H54 (cell line): ENCODE results near the gene CRP.
"Not testable (repeated sequence)": the region's sequence is repeated elsewhere in the genome, so short reads cannot be mapped to it uniquely, and the experiment has no call there.

Experiments used
- DNase-seq: peaks from one replicate; pipeline ENCODE4 v3.0.0; 2011; ENCODE audit warnings: low spot score, mixed read lengths; ENCODE audit not compliant: insufficient read length
- FAIRE-seq: peaks from 3 replicates; lab custom pipeline; 2011; peaks lifted over from hg19 to GRCh38; lab: Jason Lieb, UNC
- POLR2A ChIP-seq: IDR thresholded peaks from 2 replicates; pipeline ENCODE4 v1.6.1; 2011; ENCODE audit warnings: low read depth, mild to moderate bottlenecking, low read length

The CRP gene

DNA sequence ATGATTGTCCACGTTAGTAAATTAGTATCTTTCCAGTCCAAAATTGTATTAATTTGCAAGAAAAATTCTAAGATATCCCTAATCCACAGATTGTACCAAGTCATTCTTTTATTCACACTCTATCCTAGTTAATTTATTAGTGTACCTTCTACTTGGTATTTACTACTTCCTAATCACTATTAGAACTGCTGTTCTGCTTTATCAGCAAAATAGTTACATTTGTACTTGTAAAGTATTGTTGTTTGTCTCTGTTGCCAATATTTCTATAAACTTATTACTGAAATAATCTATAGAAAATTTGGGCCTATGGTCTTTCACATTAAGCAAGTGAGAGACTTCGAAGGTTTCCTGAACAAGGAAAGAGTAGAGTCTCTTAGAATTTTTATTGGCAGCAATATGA is 5.6 kb upstream of the CRP start:
- FAIRE-seq (no peak), DNase-seq (no peak)
- TF ChIP-seq POLR2A = no peak

DNA sequence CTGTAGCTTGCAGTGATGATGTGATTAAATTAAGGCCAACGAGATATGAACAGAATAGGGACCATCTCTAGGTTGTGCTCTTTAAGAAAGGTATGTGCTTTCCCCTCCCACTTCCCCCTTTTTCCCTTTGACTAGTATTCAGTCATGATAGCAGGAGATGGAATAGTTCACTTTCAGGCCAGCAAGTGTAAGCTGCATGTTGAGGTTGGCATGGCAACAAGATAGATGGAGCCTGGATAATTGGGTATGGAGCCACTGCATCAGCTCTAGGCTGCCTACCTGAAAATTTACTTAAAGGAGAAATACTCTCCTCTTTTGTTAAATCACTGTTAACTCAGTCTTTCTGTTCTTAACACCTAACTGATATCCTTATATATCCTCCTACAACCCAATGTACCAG is 1.5 kb upstream of the CRP start:
- no peak for FAIRE-seq
- no peak for DNase-seq
- no peak for TF ChIP-seq POLR2A

DNA sequence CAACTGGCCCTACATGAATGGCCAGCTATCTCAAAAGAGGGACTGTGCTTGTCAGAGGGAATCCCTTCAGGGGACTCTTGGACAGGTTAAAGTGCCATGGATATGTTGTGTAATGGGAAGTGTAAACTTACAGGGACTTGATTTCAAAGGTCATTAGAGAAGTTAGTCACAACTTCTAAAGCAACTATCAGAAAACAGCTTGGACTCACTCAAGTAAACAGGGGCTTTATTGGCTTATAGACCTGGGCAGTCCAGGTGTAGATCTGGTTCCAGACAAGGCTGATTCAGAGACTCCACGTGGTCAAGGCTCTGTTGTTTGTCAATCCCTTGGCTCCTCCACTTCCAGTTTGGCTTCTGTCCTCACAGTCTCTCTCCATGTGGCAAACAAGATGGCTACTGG is 2.3 kb downstream of the CRP start:
- FAIRE-seq = no peak
- DNase-seq = no peak
- TF ChIP-seq POLR2A = no peak

DNA sequence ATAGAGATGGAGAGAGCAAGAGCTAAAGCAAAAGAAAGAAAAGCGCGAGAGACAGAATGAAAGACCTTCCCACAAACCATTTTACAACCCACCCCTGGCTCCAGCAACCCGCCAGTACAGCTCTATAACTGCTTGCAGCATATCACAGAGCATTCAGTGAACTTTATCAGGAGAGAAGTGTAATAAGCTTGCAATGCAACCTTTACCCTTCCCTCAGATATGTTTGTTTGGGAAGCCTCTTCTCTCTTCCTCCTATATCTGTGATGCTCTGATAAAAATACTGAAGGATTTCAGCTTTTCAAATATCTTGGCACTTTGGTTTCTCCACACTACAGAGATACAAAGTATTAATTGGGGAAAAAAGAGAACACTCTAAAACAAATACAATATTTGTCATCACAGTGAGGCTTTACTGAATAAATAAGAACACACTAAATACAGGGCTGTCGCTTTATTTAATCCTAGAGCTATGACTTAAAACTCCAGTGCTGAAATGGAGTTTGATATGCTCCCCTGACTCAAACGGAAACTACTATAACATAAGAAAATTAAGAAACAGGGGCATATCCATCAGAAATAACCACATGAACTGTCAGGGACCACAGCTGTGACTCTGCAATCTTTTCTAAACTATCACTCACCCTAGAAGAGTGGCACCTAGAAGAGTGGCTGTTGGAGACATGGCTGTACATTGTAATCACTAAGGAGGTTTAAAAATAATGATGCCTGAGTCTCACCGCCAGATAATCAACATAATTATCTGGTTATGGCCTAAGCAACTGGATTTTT is 6.7 kb downstream of the CRP start:
- TF ChIP-seq POLR2A = no peak
- FAIRE-seq = no peak
- no peak for DNase-seq

DNA sequence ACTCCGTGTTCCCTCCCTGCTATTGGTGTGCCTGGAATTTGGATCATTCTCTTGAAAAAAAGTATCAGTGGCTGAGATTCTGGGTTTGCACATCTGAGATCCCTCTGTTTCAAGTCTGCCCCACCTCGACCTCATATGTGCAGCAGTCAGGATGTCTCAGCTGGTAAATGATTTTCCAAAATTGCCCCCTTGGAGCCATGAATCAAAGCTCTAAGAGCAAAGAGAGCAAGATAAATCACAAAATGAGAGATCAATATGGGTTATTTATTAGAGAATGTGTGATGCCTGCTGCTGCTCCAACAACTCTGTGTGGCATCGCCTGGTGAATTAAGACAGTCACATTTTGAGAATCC is 8.5 kb downstream of the CRP start:
- no peak for FAIRE-seq
- TF ChIP-seq POLR2A = no peak
- no peak for DNase-seq

DNA sequence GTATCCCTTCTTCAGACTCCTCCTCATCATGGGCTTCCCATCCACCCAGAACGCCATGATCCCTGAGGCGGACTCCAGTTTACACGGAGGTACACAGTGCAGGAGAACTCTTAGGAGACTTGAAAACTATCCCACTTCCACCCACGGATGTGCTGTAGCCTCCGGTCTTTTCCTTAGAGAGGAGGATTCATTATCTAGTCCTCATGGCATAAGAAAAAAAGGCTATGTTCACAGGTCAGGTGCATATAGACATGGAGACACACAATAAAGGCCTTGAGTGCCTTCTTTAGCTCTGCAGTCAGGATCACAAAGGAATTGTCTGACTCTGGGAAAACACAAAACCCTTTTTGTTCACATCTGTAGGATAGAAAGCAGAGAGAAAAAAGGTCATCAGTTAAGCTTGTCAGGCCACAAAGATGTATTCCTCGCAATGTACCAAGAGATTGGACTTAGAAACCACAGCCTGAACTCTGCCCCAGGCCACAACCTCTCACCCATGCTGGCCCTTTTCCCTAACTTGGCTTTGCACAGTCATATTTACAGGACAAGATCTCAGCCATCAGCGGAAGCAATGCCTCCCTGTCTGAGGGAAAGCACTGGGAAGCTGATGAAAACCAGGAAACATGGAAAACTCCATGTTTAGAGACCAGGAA is 9.0 kb downstream of the CRP start:
- DNase-seq = no peak
- TF ChIP-seq POLR2A = no peak
- no peak for FAIRE-seq

DNA sequence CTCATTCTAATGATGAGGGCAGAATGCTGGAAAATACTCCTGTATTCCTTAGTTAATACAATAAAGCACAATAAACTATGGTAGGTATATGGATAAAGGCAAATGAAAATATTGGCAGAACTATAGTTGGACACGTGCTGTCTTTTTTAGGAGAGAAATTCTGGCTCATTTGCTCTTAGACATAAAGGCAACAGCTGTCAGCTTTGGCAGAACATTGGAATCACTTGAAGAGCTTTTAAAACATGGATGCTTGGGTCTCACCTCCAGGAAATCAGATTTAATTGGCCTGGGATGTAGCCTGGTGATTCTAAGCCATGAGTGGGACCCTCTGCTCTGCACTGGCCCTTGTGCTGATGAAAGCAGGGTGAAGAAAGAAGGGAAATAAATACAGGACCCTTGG is 9.9 kb downstream of the CRP start:
- FAIRE-seq (no peak), DNase-seq (no peak)
- no peak for TF ChIP-seq POLR2A

DNA sequence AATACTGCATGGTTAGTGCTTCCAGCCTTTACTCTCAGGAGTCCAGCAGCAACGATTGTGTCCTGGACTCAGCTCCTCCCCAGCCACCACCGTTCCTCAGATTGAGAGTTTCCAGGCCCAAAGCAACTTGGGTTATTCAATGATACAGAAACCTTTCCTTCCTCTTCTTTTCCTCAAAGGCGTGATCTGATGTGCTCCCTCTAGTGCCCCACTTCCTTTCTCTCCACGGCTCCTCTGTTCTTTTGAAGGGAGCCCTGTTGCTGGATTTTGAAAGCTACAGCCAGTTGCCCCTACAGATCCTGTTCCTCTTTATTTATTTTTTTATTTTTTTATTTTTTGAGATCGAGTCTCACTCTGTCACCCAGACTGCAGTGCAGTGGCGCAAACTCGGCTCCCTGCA is 14.1 kb downstream of the CRP start:
- no peak for FAIRE-seq

DNA sequence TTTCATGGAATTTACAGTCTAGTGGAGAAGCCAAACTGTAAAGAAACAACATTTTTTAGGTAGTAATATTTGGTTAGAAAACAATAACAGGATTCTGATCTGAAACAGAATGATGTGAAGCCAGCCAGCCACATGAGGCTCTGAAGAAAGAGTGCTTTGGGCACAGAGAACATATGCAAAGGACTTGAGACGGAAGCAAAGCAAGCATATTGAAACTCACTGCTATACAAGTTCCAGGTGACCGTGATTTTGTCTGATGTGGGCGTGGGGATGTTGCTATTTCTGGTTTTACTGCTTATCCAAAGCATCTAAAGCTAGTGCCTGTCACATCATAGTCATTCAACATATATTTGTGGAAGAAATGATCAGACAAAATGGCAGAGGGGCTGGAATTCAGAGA is 14.7 kb downstream of the CRP start:
- no peak for FAIRE-seq
- DNase-seq = no peak
- TF ChIP-seq POLR2A = no peak

More for the DNA sequence above, 14.1 kb downstream of the CRP start:
- no peak for DNase-seq
- TF ChIP-seq POLR2A = no peak

DNA sequence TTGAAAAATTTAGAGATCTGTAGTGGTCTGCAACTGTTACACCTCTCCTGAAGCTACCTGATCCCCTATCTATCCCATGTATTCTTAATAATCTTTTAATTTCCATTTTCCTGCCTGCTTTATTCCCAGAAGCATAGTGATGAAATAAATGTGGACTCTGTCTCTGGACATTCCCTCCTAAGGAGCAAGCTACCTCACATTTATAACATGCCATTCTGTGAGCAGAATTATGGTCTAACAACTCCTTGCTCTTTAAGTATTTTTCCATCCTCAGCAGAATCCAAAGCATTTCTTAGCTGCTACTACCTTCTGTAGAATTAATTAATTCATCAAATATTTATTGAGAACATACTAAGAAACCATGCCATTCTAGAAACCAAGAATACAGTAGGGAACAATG is 15.1 kb downstream of the CRP start:
- DNase-seq (no peak), FAIRE-seq (no peak)
- no peak for TF ChIP-seq POLR2A

DNA sequence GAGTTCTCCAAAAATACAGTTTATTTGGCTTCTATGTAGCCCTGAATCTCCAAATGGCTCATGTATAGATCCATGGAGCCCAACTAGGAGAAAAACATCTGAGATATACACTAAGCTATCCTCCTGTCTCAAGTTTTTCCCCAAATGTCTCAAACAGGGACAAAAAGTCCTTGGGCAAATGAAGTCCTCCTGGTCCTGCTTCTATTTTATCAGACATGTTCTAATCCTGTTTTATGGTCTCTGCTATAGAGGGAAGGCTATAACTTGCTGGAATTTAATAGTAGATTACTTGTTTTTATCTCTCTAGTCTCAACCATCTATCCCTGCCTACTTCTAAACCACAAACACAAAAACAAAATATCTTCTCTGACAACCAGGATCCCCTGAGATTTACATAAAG is 26.9 kb downstream of the CRP start:
- no peak for FAIRE-seq
- no peak for DNase-seq
- TF ChIP-seq POLR2A = no peak

DNA sequence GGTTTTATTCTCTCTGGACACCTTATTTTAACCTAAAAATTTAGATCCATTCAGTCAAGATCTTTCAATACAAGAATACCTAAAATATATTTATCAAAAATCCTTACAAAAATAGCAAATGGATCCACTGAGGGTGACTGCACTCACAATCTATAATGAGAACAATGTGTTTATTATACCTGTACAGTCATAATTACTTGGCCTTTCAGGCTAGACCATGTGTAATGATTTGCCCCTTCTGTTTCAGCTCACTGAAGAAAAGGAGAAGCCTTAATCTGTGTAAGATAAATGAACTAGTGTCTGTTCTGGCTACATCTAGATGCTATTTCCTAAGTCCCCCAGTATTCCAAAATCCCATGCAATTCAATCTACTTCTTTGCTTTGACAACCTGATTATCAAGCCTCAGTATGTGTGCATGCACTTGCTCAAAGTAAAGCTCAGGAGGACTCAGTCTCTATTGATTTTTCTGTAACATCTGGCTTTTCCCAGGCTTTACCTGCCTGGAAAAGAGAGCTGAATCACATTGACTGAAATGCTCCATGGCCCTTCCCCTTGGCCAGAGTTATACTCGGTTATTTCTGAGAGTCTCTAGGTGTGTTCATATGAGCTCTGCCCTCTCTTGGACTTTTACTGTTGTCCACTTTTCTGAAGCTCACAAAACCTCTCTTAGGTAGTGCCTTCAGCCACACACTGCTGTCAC is 27.6 kb downstream of the CRP start:
- FAIRE-seq = no peak
- no peak for TF ChIP-seq POLR2A
- DNase-seq = no peak

DNA sequence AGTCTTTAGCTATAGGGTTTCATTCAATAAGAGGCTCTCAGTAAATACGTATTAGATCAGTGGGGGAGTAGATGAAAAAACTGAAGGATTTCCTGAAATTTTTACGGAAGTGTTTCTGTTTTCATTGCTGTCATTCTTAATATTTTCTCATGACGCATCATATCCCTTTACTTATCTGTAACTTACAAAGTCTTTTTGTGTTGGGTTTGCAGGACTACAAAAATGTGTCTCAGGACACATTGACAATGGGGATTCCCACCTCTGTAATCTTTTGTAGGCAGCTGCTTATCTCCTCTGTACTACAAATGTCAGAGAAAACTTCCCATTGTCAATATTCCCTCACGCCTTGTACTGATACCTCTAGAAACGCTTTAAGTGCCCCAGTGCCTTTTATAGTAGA is 35.5 kb downstream of the CRP start:
- FAIRE-seq (no peak), DNase-seq (no peak)
- no peak for TF ChIP-seq POLR2A

DNA sequence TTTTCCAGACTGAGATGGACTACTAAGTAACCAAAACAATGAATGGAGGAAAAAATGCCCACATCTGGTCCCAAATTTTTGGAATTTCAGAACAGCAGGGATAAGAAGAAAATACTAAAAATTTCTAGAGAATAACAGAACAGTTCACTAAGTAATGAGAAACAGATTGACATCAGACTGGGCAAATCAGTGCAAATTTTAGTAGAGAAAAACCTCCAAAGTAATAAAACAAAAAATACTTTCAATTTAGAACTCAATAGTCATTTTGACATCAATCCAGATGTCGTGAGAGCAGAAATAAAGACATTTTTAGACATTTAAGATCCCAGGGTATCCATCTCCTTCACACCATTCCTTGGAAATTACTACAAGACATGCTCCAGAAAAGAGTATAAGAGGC is 39.3 kb downstream of the CRP start:
- FAIRE-seq = no peak
- no peak for TF ChIP-seq POLR2A
- DNase-seq = no peak

DNA sequence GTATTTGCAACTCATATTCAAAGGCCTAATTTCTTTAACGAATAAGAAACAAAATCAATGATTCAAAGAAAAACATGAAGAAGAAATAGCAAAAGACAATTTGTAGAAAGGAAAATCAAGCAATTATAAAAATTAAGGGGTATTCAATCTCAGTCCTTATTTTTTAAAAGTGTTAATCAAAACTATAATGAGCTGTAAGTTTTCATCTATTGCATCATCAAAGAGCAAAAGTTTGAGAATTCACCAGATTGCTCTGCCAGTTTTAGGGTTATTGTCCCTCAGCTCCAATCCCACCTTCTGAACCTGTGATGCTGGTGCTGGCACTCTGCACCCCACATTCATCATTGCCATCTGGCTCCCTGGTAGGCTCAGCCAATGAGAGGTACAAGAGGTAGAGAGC is 42.0 kb downstream of the CRP start:
- not testable (repeated sequence) for FAIRE-seq

More for the DNA sequence above, 42.0 kb downstream of the CRP start:
- not testable (repeated sequence) for DNase-seq
